Renal cortex interstitium (tissue), 15 donors: ENCODE data around the gene VSIG10L. TPM values are rescaled to one million over a fixed set of nuclear protein-coding genes. Genes with fewer than 3 reads are reported as not detected.
A peak's percentile ranks its signal among the peaks of the same experiment; 100 is the strongest.

Source experiments
- DNase-seq, 11 donors: peaks; one replicate each; pipeline ENCODE4 v3.0.0-alpha.2; 2013; ENCODE audit warnings: low read depth in 9 of 11, low spot score in 4 of 11; ENCODE audit errors: extremely low read depth in 1 of 11
- long read RNA-seq, 16 experiments: transcript quantifications; one replicate each; lab custom pipeline, GENCODE V29; 2026
- polyA plus RNA-seq, 3 donors: library from polyadenylated mRNA; unstranded; fragments of 120-200 nt; gene quantifications; one replicate each; pipeline ENCODE4 v1.2.1, GENCODE V29; 2013; ENCODE audit not compliant: insufficient read length in 3 of 3

VSIG10L gene
- polyA plus RNA-seq = 1 to 10 TPM; 3.8 to 5.3 (median 4.4) TPM
- long read RNA-seq, donor 1 = 0 reads
- long read RNA-seq, donor 2 = 0 reads
- long read RNA-seq, donor 3 = 0 reads
- long read RNA-seq, donor 4 = 0 reads
- long read RNA-seq, donor 5, partial matches to known transcripts = 0 of 1 reads
- long read RNA-seq, donor 5, other reads (novel, unspliced or antisense) = 0 of 1 reads
- long read RNA-seq, donor 6 = 0 reads
- long read RNA-seq, donor 7 = 0 reads
- long read RNA-seq, donor 8, partial matches to known transcripts = 5 of 5 reads
- long read RNA-seq, donor 8, other reads (novel, unspliced or antisense) = 0 of 5 reads
- long read RNA-seq, donor 9 = 0 reads
- long read RNA-seq, donor 10 = 0 reads
- long read RNA-seq, donor 11 = 0 reads
- long read RNA-seq, donor 12 = 0 reads
- long read RNA-seq, donor 13 = 0 reads
- long read RNA-seq, donor 14 = 0 reads
- long read RNA-seq, donor 15 = 0 reads
- long read RNA-seq, donor 16, partial matches to known transcripts = 6 of 6 reads
- long read RNA-seq, donor 16, other reads (novel, unspliced or antisense) = 0 of 6 reads

GRCh38 chr19:51341976-51342580, at the start of gene VSIG10L:
TSS of gene VSIG10L (minus strand) at chr19:51342139. CDS start at chr19:51342124, 15 bp downstream.
- no peak for DNase-seq

- no peak for DNase-seq
These were observed 49.2 kb upstream of the VSIG10L start for GRCh38 chr19:51391073-51391611.

- DNase-seq = no peak
These were observed 47.2 kb upstream of the VSIG10L start for GRCh38 chr19:51389143-51389542.

GRCh38 chr19:51387924-51388389, 46.0 kb upstream of the VSIG10L start, which contains the start of gene LIM2:
TSS of gene LIM2 (minus strand) at chr19:51387974. CDS start at chr19:51387443, 531 bp downstream.
- DNase-seq = peak in 1 of 11 donors; percentile 40

GRCh38 chr19:51386882-51387520, 45.1 kb upstream of the VSIG10L start:
- no peak for DNase-seq

- no peak for DNase-seq
These were observed 40.1 kb upstream of the VSIG10L start for GRCh38 chr19:51382004-51382403.

- no peak for DNase-seq
These were observed 38.4 kb upstream of the VSIG10L start for GRCh38 chr19:51380379-51380778.

GRCh38 chr19:51377422-51377821, 35.5 kb upstream of the VSIG10L start:
- DNase-seq = no peak

GRCh38 chr19:51375504-51376221, 33.7 kb upstream of the VSIG10L start:
- no peak for DNase-seq

- DNase-seq = no peak
These were observed 30.9 kb upstream of the VSIG10L start, which contains the start of gene NKG7 for GRCh38 chr19:51372649-51373504. TSS of gene NKG7 (minus strand) at chr19:51372654. CDS start at chr19:51372535, 119 bp downstream.

- no peak for DNase-seq
These were observed 30.2 kb upstream of the VSIG10L start for GRCh38 chr19:51372021-51372648.

GRCh38 chr19:51371186-51371690, 29.3 kb upstream of the VSIG10L start:
- no peak for DNase-seq

GRCh38 chr19:51370230-51370629, 28.3 kb upstream of the VSIG10L start:
- DNase-seq = no peak

GRCh38 chr19:51368366-51369282, 26.7 kb upstream of the VSIG10L start, which contains the start of gene CLDND2:
TSS of gene CLDND2 (minus strand) at chr19:51369003. CDS start at chr19:51368577, 426 bp downstream.
- no peak for DNase-seq

GRCh38 chr19:51367565-51368365, 25.8 kb upstream of the VSIG10L start:
- DNase-seq = peak; percentile 90 to 99 (median 96)
